Bronchial smooth muscle cell (primary cell): ENCODE measurements around the gene COASY. TPM values are rescaled to one million over a fixed set of nuclear protein-coding genes. Genes with fewer than 3 reads are reported as not detected.

Experiments used
- total RNA-seq: library from RNA; depleted of rRNA; stranded (reverse); fragments of >200 nt; gene quantifications from 2 replicates; pipeline ENCODE4 v1.2.1, GENCODE V29; 2014

Gene COASY
- 6.4 and 7.7 TPM in 2 replicates for total RNA-seq

GRCh38 chr17:42561897-42562387, at the start of gene COASY:
Gene COASY (plus strand): TSS chr17:42562148. CDS start chr17:42562623, 475 bp downstream.

GRCh38 chr17:42536048-42536371, 25.9 kb upstream of the COASY start, which contains the start of gene NAGLU:
Gene NAGLU (plus strand): TSS chr17:42536241. CDS start chr17:42536273, 32 bp downstream.

GRCh38 chr17:42552736-42553135, 9.2 kb upstream of the COASY start, which contains the start of gene HSD17B1:
Gene HSD17B1 (plus strand): TSS chr17:42552923. CDS start chr17:42552934, 11 bp downstream.

GRCh38 chr17:42566883-42567573, 5.1 kb downstream of the COASY start, which contains the start of gene MLX:
Gene MLX (plus strand): TSS chr17:42567100. CDS start chr17:42567125, 25 bp downstream.

GRCh38 chr17:42577532-42578281, 15.8 kb downstream of the COASY start, which contains the start of gene PSMC3IP:
Gene PSMC3IP (minus strand): TSS chr17:42577729. CDS start chr17:42577686, 43 bp downstream.

GRCh38 chr17:42609182-42609813, 47.4 kb downstream of the COASY start, which contains the start of the genes RETREG3 and TUBG1:
Gene RETREG3 (minus strand): TSS chr17:42609374. CDS start chr17:42609324, 50 bp downstream.
Gene TUBG1 (plus strand): TSS chr17:42609683. CDS start chr17:42609738, 55 bp downstream.

Other genes starting within 250 kb of the COASY start
- gene STAT3, start 173.7 kb upstream of the COASY start, total RNA-seq, result 70.4 and 73.1 TPM in 2 replicates
- gene CAVIN1, start 138.9 kb upstream of the COASY start, total RNA-seq, result 463 and 467 TPM in 2 replicates
- 59.4 and 63.2 TPM in 2 replicates for gene ATP6V0A1, start 103.3 kb upstream of the COASY start, total RNA-seq
- 29.1 and 32.9 TPM in 2 replicates for gene NAGLU, start 25.9 kb upstream of the COASY start, total RNA-seq
- 1.5 and 5.7 TPM in 2 replicates for gene HSD17B1, start 9.2 kb upstream of the COASY start, total RNA-seq
- 30.1 and 31.0 TPM in 2 replicates for gene MLX, start 5.0 kb downstream of the COASY start, total RNA-seq
- gene PSMC3IP, start 15.6 kb downstream of the COASY start, total RNA-seq, result 2.1 and 2.4 TPM in 2 replicates
- gene RETREG3, start 47.2 kb downstream of the COASY start, total RNA-seq, result 40.4 and 41.9 TPM in 2 replicates
- gene TUBG1, start 47.5 kb downstream of the COASY start, total RNA-seq, result 12.3 TPM in 2 replicates
- gene TUBG2, start 97.1 kb downstream of the COASY start, total RNA-seq, result 7.8 and 8.8 TPM in 2 replicates
- gene PLEKHH3, start 114.8 kb downstream of the COASY start, total RNA-seq, result 10.1 and 12.9 TPM in 2 replicates
- 2.0 and 5.8 TPM in 2 replicates for gene CCR10, start 119.7 kb downstream of the COASY start, total RNA-seq
- 23.4 and 39.4 TPM in 2 replicates for gene CNTNAP1, start 120.4 kb downstream of the COASY start, total RNA-seq
- gene EZH1, start 182.9 kb downstream of the COASY start, total RNA-seq, result 13.4 and 16.7 TPM in 2 replicates
- gene RAMP2, start 199.1 kb downstream of the COASY start, total RNA-seq, result 0.17 TPM in 1 of 2 replicates, not detected in the other
- gene VPS25, start 211.3 kb downstream of the COASY start, total RNA-seq, result 46.5 and 50.2 TPM in 2 replicates
- gene WNK4, start 218.5 kb downstream of the COASY start, total RNA-seq, result 0.09 and 0.32 TPM in 2 replicates
- gene COA3, start 236.6 kb downstream of the COASY start, total RNA-seq, result 70.6 and 86.2 TPM in 2 replicates
- gene CNTD1, start 236.7 kb downstream of the COASY start, total RNA-seq, result 0.16 and 0.94 TPM in 2 replicates